ENCODE data around the gene CAPN8. TPM values are rescaled to one million over a fixed set of nuclear protein-coding genes. Genes with fewer than 3 reads are reported as not detected.

CAPN8 gene
- total RNA-seq, 6 experiments from 2014 or later = 0.35 to 1.1 TPM; not detected in 4

DNA sequence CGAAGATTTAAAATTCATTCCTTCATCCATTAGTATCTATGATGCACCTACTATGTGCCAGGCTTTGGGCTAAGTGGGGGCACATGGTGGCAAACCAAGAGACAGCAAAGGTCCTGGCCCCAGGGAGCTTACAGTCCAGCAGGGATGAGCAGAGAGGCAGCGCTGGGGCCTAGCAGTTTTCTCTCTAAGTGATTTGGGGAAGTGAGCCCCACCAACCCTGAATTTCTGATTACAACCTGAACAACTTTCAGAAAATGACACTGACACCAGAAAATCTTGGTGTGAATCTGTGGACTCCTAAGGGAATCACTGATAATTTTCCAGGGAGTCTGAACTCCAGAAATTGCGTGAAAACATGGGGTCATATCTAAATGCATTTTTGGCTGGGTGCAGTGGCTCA lies 111.5 kb downstream of the CAPN8 start:
- ATAC-seq (no peak), DNase-seq (no peak)
- Histone ChIP-seq H3K27ac (no peak overlapping the region), H3K4me3 (no peak overlapping the region), H3K36me3 (no peaks in the 10 kb centered on the region), H3K9me3 (no peaks in the 10 kb centered on the region), H3K4me1 (no peaks in the 10 kb centered on the region), H3K27me3 (no peaks in the 10 kb centered on the region)
- TF ChIP-seq POLR2A (IDR thresholded peaks at IDR 0.05) = no peak
- TF ChIP-seq CTCF (IDR thresholded peaks at IDR 0.05) = no peak
- 89% methylated on average over 2 of the region's 3 CpGs for WGBS (ENCODE audit: insufficient coverage, low coverage, low lambda C conversion rate, missing lambda C conversion rate)
- intact Hi-C loops (cut with DNase I) = no loop called here

GRCh38 chr1:223551610-223552009 lies 113.9 kb downstream of the CAPN8 start:
- Histone ChIP-seq H3K27ac (no peak overlapping the region), H3K4me3 (no peak overlapping the region), H3K27me3 (no peaks in the 10 kb centered on the region), H3K9me3 (no peaks in the 10 kb centered on the region), H3K4me1 (no peaks in the 10 kb centered on the region), H3K36me3 (no peaks in the 10 kb centered on the region)
- TF ChIP-seq CTCF (IDR thresholded peaks at IDR 0.05) (no peak), POLR2A (IDR thresholded peaks at IDR 0.05) (no peak)
- no peak for DNase-seq
- ATAC-seq = no peak
- intact Hi-C loops (cut with DNase I) = no loop called here
- WGBS (ENCODE audit: insufficient coverage, low coverage, low lambda C conversion rate, missing lambda C conversion rate) = 46% methylated on average over 3 of the region's 3 CpGs

- no peak overlapping the region for H3K27ac ChIP-seq
- no peak for DNase-seq
- 88% methylated on average over 1 of the region's 1 CpG for WGBS (ENCODE audit: insufficient coverage, low coverage, low lambda C conversion rate, missing lambda C conversion rate)
- intact Hi-C loops (cut with DNase I) = no loop called here
- TF ChIP-seq POLR2A (IDR thresholded peaks at IDR 0.05) = no peak
- no peak for TF ChIP-seq CTCF (IDR thresholded peaks at IDR 0.05)
- no peak overlapping the region for H3K4me3 ChIP-seq
- H3K27me3 ChIP-seq = no peaks in the 10 kb centered on the region
- no peak for ATAC-seq
- H3K36me3 ChIP-seq = no peaks in the 10 kb centered on the region
- H3K4me1 ChIP-seq = no peaks in the 10 kb centered on the region
- no peaks in the 10 kb centered on the region for H3K9me3 ChIP-seq
Observed at GRCh38 chr1:223549740-223550139, 115.8 kb downstream of the CAPN8 start.

DNA sequence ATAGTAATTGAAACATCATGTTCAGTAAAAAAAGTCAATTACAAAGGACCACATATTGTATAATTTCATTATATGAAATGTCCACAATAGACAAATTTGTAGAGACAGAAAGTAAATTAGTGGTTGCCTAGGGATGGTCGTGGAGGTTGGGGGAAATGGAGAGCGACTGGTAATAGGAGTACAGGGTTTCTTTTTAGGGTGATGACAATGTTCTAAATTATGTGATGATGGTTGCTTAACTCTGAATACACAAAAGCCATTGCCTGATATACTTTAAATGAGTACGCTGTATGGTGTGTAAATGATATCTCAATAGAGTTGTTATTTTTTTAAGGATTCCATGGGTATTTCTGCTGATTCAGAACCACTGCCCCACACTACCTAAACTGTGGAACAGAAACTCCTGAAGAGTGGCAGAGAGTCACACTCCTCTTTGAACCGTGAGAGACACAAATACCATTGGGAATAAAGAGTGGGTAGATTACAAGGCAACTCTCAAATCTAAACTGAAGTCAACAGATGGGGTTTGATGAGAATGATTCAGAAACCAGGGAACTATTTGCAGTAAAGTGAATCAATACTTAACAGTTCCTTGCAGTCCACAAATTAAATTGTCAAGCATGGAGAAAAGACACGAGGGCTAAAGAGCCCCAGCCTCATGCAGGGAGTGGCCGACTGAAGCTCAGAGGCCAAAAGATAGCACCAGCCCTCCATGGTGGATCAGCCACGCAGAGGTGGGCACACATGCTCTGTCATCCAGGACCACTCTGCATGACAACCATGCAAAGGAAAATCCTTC lies 118.0 kb downstream of the CAPN8 start:
- Histone ChIP-seq H3K36me3 (no peaks in the 10 kb centered on the region), H3K4me1 (no peaks in the 10 kb centered on the region), H3K9me3 (no peaks in the 10 kb centered on the region), H3K4me3 (no peak overlapping the region), H3K27me3 (no peaks in the 10 kb centered on the region), H3K27ac (no peak overlapping the region)
- TF ChIP-seq CTCF (IDR thresholded peaks at IDR 0.05) (no peak), POLR2A (IDR thresholded peaks at IDR 0.05) (no peak)
- intact Hi-C loops (cut with DNase I) = no loop called here
- ATAC-seq (no peak), DNase-seq (no peak)
- WGBS (ENCODE audit: insufficient coverage, low coverage, low lambda C conversion rate, missing lambda C conversion rate) = 68% methylated on average over 7 of the region's 7 CpGs

All from right lobe of liver (tissue), 6 donors.